HG03457 (cell line): ENCODE measurements around the gene ANK3.

Experiments
- ATAC-seq: cut with Tn5 transposase; IDR thresholded peaks from one replicate; pipeline ENCODE4 v1.9.1; 2021; ENCODE audit warnings: moderate number of reproducible peaks; ENCODE audit not compliant: unreplicated experiment

Gene ANK3

DNA sequence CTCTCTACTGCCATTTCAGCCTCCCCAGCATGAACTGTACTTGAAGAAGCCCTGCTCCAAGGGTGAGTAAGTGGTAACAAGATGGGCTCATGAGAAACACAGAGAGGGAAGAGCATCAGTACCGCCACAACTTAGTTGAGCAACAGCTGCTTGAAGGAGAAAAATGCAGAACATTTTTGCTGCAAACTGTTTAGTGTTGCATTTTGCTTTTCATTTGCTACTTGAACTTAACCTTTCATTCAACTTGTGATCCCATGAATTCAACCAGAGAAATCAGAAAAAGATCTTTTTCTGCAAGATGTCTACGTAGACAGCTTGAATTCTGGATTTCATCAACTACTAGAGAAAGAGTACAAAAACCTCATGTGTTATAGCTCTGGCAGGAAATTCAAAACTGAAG lies 40.7 kb downstream of the ANK3 start:
- no peak for ATAC-seq

DNA sequence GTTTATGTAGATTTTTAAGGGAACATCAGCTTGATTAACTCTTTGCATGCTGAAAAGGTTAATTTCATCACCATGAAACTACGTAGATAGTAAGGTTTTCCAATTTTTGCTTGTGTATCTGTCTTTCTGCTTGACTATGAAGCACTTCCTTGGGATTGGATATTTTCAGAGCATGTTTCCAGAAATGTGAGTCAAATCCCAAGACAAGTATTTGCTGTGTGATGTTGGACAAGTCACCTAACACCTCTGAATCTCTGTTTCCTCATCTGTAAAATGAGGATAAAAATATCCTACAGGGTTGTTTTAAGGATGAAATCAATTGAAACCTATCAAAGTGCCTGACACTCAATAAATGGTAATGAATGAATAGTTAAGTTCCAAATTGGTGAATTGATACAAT lies 42.4 kb downstream of the ANK3 start:
- ATAC-seq = no peak

DNA sequence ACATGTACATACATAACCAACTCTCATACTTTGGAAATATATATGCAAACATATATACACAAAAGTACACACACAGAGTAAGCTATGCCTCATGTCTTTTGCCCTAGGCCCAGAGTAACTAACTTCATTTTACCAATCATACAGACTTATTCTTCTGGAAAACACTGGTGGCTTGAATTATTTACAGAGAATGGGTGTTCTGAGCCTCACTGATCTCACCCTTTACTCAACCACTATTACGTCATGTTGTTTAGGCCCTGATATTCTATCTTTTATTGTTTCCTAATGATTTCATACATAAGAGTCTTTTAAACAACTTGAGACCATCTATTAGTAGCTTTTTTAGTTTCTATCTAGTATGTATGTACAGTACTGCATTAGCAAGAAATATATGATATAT lies 43.0 kb downstream of the ANK3 start:
- ATAC-seq = no peak

DNA sequence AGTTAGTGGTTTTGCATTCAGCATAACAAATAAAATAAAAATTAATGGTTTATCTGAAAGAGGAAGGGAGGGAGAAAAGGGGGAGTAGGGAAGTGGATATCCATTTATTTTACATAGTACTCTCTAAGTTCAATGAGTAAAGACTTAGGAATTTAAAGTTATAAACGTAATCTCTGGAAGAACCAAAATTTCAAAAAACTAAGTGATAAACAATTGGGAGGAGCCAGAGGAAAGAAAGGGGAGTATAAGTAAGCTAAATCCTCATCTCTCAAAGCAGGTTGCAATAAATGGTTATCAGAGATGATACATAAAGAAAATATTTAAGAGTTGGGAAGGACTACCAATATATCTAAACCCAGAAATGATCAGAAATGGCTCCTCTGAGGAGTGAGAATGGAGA lies 46.4 kb downstream of the ANK3 start:
- no peak for ATAC-seq

DNA sequence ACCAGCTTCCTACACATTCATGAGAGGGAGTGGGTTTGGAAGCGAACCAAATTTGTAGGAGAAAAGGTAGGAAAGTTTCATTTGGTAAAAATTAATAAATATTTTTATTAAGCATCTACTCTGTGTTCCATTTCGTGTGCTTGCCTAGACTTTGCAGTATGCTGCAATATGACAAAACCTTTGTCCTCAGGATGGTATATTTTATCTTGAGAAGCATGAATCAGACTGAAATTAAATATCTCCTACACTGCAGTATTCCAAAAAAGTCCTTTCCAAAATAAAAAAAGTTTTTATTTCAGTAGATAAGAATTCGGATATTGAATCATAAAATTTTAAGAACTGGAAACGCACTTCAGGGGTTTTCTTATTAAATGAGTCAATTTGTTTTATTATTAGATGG lies 47.7 kb downstream of the ANK3 start:
- ATAC-seq = no peak

DNA sequence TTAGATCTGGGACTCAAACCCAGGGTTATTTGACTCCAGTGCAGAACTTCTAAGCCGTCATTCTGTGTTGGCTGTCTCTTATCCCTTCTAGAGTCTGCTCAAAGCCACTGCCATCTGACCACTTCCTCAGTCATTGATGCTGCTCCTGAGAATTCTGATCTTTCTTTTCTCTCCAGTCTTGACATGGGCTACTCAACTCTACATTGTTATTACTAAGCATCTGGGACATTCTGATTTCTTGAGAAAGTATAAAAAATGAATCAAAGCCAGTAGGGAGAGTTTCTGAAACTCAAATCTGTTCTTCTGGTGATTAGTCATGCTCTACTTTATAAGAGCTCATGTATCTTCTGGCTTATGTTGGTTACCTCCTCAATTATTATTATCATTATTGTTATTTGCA lies 48.7 kb downstream of the ANK3 start:
- ATAC-seq = no peak

DNA sequence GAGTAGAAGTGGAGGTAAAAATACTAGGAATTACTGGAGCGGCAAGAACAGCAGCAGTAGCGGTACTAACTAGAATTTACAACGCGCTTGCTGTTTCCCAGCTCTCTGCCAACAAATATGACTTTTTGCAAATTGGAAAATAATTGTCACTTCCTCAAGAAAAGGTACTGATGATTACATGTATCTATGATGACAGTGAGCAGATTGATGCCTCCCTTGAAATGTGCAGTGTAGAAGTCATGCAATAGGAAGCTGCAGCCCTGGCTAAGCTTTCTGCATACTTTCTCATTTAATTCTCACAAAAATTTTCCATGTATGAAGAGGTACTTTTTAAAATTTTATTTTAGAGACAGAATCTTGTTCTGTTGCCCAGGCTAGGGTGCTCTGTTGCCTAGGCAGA lies 49.9 kb downstream of the ANK3 start:
- ATAC-seq = no peak

DNA sequence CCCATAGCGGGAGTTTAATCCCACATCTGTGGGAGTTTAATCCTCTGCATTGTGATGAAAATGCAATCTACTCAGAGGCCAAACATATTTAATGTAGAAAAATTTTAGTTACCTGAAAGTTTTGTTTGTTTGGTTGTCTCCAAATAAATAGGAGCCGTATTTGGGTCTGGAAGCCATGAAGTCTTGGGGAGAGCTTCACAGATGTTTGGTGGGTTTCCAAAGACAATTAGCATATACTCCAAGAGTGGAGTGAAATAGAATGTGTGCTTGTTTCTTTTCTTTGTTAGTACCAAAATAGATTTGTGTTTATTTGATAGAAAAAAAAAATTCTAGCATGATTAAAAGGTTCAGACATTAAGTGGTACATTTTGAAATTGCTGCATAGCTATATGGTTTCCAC lies 50.9 kb downstream of the ANK3 start:
- no peak for ATAC-seq

DNA sequence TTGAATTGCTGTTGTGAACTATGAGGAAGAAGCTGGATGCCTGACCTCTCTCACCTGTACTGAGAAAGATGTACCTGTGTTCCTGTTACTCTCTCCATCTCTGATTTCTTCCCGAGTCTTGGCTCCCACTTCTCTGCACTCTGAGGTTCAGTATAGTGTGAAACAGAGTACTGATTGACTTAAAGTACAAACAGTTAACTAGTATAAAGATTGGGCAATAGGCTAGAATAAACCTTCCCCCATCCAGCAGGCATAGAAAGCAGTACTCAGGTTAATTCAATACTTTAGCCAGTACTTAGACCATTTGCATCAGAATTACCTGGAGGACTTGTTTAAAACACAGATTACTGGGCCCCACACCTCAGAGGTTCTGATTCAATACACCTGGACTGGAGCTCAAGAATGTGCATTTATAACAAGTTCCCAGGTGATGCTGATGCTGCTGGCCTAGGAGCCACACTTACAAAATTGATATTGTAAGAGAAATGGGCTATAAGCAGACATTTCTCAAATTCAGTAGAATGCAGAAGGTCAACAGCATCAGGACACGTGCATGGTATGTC lies 51.6 kb downstream of the ANK3 start:
- no peak for ATAC-seq

DNA sequence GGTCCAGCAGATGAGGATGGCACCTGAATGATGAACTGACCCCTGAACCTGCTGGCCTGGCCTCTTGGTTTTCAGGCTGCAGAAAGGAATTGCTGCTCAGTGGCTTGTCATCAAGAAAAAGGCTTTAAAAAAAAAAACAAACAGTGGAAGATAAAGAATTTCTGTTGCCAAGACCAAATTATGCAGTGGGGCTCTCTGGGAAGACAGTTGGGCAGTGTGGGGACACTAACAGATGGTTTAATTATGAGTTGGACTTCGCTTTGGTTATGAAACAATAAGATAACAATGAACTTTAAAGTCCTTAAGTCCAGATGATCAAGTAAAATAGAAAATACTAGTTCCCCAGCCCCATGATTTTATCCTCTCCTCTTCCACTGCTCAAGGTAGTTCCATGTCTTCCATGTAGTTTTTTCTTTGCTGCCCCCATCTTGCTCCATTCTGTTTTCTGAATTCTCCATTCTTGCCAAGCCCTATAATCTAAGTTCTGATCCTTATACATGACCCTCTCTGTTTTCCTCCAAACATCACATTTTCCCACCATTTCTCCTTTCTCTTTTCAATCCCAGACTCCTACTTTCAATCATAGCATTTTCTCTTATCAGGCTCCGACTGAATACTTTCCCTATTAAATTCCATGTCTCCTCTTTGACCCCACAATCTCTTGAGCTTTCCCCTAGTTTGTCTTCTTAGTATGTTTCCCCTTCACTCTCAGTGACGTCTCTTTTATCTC lies 52.6 kb downstream of the ANK3 start:
- ATAC-seq = no peak

DNA sequence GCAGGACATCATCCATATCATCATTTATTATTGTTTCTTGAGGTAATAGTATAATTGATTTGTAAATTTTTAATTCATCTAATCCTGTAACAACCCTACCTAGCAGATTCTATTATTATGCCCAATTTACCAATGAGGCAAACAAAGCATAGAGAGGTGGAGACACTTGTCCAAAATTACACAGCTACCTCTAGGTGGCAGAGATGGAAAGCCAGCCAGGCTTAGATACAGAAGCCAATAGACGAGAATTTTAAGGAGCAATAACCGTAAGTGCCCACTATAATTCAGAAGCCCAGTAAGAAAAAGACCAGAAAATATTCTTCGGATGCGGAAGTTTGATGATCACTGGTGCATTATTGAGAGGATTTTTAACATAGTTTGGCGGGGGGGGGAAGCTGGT lies 54.0 kb downstream of the ANK3 start:
- ATAC-seq = no peak

DNA sequence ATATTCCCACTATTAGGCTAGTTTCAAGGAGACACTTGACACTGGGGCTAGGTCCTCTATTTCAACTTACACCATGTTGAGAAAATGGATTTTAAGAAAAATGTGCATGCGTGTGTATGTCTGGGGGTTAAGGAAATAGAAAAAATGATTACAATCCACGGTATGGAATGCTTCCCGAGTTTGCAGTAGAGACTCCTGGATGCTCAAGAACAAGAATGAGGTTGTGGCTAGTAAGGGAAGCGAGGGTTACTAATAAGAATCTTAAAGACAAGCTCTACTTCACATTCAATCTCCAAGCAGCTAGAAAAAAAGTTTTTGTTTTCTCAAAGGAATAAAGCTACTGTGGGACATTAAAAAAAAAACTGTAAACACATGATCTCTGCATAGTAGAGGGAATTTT lies 54.7 kb downstream of the ANK3 start:
- no peak for ATAC-seq

DNA sequence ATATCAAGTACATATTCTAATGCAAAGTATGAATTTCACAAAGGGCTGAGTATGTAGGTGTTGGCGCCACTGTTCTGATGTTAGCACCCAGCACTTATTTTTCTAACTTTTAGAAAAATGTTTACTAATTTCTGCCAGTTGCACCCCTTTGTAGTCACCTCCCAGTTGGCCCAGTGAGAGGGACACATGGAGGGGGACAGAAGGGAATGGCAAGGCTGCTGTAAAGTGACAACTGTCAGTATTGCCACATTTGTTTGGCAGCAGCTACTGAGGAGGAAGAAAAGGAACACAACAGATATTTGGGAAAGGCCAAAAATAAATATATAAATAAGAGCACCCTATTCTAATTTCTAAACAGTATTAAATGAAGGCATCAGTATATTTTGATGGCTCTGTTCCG lies 57.3 kb downstream of the ANK3 start:
- no peak for ATAC-seq

DNA sequence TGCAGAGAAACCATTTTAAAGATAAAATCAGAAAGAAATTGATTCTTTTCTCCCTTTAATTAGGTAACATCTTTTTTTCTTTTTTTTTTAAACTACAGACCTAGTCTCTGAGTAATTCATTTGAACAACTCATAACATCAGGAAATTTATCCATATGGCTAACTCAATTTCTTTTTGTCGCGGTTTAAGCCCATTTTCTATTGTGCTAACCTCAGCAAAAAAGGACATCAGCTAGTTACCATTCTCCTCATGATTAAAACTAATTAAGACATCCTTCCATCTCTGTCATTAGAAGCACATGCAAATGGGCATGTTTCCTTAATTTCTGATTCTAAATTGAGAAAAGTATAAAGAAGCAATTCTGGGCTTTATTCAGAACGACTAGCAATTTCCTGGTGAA lies 57.8 kb downstream of the ANK3 start:
- ATAC-seq = no peak

DNA sequence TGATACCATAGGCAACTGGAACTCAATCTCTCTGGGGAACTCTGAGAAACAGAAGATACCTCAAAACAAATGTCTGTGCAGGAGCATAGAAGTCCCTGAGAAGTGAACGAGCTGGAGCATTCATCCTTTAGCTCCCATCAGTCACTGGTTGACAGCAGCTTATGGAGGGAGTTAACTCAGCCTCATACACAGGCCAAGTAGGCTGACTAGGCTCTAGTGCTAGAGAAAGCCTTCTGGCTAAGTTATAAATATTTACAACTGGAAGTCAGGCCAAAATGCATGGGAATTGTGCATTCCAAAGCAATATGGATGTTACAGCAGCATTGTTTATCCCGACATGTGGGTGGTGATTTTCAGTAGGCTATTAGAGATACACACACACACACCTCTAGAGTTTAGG lies 66.5 kb downstream of the ANK3 start:
- no peak for ATAC-seq

DNA sequence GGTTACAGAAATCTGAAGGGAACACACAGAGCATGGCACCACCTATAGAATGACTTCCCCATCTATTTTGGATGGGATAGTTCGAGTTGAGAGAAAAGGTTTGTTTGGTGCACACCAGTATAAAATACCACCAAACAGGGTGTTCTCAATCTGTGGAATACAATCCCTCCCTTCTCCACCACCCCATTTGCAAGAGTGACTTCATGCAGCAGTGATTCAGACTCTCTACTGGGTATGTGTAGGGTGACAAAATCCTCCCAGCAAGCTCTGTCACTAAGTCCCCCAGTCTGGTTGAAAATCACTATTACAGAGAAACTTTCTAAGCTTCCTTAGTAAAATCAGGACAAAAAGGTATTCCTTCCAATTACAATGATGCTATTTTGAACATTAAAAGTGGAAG lies 69.0 kb downstream of the ANK3 start:
- no peak for ATAC-seq

DNA sequence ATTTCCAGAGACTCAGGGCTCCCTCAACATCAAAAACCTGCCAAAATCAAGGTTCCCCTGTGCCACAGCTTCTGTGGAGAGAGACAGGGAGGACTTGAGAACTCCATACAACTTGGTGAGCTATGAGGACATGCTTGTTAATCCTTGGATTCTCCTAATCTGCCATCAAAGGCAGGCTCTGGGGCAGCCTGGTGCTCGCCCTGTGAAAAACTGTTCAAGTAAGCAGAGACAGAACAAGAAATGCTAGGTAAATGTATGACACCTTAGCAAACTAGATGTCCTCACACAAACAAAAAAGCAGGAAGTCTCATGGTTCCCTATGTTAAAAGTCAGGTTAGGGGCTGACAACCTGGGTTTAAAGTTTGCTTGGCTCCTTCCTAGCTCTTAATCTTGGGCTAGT lies 73.6 kb downstream of the ANK3 start:
- ATAC-seq = no peak

DNA sequence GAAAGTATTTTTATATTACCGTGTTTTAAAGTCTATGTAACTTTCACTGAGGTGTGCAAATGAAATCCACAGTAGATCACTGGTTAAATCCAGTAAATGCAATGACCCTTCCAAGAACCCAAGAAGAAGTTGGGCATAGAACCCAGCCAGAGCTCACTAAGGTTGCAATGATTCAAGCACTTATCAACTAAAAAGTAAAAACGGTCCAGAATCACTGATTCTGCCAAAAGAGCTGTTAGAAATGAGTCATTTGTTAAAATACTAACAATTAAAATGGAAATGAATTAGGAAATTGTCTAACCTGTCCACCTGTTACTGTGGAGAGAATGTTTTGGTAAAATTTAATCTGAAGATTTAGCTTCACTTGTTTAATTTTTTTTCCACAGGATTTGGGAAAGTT lies 74.4 kb downstream of the ANK3 start:
- ATAC-seq = no peak

DNA sequence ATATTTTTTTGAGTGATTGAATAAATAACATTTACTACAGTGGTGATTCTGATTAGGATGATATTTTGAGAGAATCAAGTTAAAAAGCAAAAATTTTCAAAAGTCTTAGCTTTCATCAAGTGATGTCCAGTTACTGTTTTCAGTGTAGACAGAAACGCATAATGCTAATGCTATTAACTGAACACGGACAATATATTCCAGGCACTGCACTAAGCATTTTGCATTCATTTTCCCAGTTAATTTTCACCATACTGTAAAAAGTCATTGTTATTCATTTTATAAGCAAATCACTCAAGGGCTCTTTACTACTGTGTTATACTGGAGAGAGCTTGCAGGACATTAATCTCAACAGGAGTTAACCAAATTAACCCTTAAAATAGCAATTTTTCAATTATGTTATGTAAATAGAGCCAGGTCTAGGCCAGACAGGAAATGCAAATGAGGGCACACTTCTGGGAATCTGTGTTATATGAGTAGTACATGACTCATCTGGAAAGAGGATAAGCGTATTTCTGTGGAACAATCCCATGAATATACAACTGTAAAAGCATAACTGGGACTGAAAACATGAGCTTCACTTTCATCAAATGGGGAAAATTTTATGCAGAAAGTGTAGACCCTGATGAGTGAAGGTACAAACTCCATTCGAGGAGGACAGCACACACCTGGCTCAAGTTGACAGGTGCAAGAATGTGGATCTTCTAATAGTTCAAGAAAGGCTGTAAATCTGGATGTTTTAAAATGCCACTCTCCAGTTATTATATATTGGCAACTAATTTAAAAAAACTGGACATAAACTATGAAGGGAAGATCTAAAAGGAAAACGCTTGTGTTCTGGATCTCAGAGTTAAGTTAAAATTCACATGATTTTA lies 75.4 kb downstream of the ANK3 start:
- ATAC-seq = no peak

DNA sequence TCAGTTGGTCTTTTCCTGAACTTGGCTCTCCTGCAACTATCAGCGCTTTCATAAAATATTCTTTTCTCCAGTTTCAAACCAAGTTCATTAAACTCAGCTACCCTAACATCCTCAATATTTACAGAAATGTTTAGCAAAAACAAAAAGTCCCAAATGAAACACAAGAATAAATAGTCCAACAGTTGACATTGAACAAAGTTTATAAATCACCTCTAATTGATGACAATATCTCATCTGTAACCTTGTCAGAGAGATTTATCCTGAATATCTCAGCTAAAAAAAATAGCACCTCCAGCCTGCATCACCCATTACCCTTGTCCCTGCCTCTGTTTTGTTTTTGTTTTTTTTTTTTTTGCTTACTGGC lies 76.1 kb downstream of the ANK3 start:
- no peak for ATAC-seq

DNA sequence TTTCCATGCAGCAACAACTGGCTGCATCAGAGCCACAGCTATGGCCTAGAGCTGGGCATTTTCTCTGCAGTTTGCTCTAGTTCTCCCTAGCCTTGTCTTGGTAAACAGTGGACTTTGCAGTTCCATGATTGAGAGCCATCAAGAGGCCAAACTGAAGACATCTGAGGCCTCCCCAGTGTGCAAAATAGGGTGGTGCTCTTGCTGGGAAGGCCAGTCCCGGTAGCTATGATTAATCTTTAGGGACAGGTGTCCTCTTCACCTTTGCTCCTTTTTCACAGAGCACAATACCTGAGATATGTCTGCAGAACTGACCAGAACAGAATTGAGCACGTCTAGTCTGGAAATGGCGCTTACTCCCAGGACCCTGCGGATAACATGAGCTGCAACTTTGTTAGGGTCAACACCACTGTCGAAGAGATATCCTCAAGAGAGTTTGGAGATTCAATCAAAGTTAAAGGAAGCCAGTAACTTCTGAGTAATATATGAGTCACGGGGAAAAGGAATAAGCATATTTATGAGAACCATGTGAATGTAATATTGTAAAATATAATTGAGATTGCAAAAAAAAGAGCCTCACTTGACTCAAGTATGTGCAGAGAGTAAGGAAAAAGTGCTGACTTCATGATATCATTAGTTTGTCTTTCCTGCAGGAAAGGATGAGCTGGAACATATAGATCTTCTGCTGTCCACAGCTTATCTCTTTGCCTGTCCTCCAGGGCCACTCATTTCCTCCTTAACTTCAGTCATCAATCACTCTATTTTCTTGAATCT lies 76.7 kb downstream of the ANK3 start:
- no peak for ATAC-seq

DNA sequence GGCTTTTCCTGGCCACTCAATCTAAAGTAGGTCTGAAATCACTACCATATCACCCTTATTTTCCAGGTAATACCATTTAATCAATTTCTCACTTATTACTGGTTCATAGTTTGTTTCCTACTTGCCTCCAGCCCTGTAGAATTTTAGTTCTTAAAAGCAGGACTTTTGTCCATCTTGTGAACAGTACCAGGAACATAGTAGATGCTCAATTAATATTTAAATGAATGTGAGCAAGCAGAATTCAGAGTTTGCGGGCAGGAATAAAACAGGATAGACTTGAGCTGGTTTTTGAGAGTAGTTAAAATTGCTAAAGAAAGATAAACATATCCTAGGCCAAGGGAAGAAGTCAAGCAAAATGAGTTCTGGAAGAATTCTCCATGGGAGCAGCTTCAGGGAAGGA lies 77.9 kb downstream of the ANK3 start:
- no peak for ATAC-seq
